Measurements from ENCODE around the gene MYO5A. TPM values are rescaled to one million over a fixed set of nuclear protein-coding genes. Genes with fewer than 3 reads are reported as not detected.

The MYO5A gene
- total and polyA plus RNA-seq, 3 donors from 2014 or later, result 11.7 to 35.5 (median 24.3) TPM

DNA sequence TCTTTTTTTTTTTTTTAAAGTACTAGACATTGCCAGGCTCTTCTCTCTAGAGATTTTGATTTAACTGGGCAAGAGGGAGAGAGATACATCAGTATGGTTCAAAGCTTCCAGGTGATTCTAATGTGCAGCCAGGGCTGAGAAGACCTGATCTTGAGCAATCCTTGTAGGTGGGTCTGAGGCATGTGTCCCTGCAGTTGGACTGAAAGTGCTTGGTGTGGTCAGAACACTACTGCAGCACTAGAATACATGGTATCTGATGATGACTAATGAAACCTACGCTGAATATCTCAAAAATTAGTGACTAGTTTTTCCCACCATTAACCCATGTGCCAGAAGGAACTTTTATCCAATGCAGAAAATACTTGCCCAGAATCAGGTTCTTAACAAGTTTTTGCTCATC, 198.7 kb downstream of the MYO5A start:
- 84 to 93% methylated on average over 1 of the region's 1 CpG for WGBS, 2 donors
- H3K27ac ChIP-seq, result no peak overlapping the region
- intact Hi-C loops (cut with DNase I; ENCODE audit: low total_unique reads), result no loop called here
- no peaks in the 10 kb centered on the region for H3K9me3 ChIP-seq
- no peaks in the 10 kb centered on the region for H3K36me3 ChIP-seq (ENCODE audit: low read depth, missing control alignments)
- no peak for TF ChIP-seq POLR2A (IDR thresholded peaks at IDR 0.05)
- TF ChIP-seq, protein P1, sequence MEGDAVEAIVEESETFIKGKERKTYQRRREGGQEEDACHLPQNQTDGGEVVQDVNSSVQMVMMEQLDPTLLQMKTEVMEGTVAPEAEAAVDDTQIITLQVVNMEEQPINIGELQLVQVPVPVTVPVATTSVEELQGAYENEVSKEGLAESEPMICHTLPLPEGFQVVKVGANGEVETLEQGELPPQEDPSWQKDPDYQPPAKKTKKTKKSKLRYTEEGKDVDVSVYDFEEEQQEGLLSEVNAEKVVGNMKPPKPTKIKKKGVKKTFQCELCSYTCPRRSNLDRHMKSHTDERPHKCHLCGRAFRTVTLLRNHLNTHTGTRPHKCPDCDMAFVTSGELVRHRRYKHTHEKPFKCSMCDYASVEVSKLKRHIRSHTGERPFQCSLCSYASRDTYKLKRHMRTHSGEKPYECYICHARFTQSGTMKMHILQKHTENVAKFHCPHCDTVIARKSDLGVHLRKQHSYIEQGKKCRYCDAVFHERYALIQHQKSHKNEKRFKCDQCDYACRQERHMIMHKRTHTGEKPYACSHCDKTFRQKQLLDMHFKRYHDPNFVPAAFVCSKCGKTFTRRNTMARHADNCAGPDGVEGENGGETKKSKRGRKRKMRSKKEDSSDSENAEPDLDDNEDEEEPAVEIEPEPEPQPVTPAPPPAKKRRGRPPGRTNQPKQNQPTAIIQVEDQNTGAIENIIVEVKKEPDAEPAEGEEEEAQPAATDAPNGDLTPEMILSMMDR (IDR thresholded peaks at IDR 0.05), result no peak
- DNase-seq, result no peak
- H3K4me3 ChIP-seq, result no peak overlapping the region
- no peaks in the 10 kb centered on the region for H3K27me3 ChIP-seq
- H3K4me1 ChIP-seq, result no peaks in the 10 kb centered on the region

DNA sequence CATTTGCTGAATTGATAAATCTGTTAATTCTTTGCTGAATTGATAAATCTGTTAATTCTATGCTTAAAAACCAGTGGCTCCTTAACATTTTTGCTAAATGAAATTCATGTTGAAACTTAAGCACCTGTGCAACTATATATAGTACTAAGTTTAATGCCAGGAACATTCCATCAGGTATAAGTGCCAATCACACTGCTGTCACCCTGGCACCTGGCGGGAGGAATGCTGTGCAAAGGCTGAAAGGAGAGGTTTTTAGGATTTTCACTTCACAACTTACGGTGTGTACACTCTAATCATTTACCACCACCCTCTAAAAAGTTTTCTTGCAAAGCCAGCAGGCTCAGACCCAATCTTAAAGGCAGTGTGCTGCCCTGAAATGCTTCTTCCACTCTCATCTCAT, 199.5 kb downstream of the MYO5A start:
- no peak for DNase-seq
- Histone ChIP-seq H3K36me3 (ENCODE audit: low read depth, missing control alignments) (no peaks in the 10 kb centered on the region), H3K27ac (no peak overlapping the region), H3K9me3 (no peaks in the 10 kb centered on the region), H3K27me3 (no peaks in the 10 kb centered on the region), H3K4me1 (no peaks in the 10 kb centered on the region), H3K4me3 (no peak overlapping the region)
- 86 to 96% methylated on average over 2 of the region's 2 CpGs for WGBS, 2 donors
- no peak for TF ChIP-seq POLR2A (IDR thresholded peaks at IDR 0.05)
- TF ChIP-seq, protein P1 (IDR thresholded peaks at IDR 0.05), result no peak
- intact Hi-C loops (cut with DNase I; ENCODE audit: low total_unique reads), result no loop called here

DNA sequence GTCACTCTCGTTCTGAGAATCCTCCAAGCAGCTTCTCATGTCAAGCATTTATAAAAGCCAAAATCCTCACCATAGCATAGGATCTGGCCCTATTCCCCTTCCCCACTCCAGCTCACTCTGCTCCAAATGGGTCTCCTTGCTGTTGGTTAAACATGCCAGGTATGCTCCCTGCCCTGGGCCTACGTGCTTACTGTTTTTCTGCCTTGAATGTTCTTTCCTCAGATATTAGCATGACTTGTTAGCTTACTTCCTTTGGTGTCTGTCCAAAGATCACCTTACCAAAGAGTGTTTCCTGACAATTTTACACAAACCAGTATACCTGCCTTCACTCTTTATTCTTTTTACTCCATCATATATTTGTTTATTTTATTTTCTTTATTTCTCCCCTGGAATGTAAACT, 200.0 kb downstream of the MYO5A start:
- Histone ChIP-seq H3K36me3 (ENCODE audit: low read depth, missing control alignments) (no peaks in the 10 kb centered on the region), H3K4me3 (no peak overlapping the region), H3K27ac (no peak overlapping the region), H3K27me3 (no peaks in the 10 kb centered on the region), H3K4me1 (no peaks in the 10 kb centered on the region), H3K9me3 (no peaks in the 10 kb centered on the region)
- DNase-seq, result no peak
- intact Hi-C loops (cut with DNase I; ENCODE audit: low total_unique reads), result no loop called here
- 89 to 90% methylated on average over 2 of the region's 2 CpGs for WGBS, 2 donors
- TF ChIP-seq, protein P1 (IDR thresholded peaks at IDR 0.05), result no peak
- no peak for TF ChIP-seq POLR2A (IDR thresholded peaks at IDR 0.05)

DNA sequence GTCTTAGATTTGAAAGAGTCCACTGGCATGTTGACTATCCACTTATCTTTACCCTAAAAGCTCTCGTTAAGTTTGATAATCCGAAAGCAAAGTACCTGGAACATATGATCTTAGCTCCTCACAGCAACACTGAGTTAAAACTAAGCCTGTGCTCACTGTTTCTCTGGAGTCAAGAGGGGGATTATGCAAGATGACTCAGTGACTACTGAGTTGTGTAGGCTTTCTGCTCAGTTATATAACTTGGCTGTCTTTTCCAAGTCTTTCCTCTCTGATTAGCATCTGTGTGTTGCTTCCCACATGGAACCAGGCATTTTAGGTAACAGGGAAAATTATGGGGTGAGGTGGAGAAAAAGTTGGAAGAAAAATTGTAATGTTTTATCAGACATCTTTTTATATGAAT, 201.9 kb downstream of the MYO5A start:
- Histone ChIP-seq H3K27me3 (no peaks in the 10 kb centered on the region), H3K27ac (no peak overlapping the region), H3K4me1 (no peaks in the 10 kb centered on the region), H3K4me3 (no peak overlapping the region), H3K36me3 (ENCODE audit: low read depth, missing control alignments) (no peaks in the 10 kb centered on the region), H3K9me3 (no peaks in the 10 kb centered on the region)
- TF ChIP-seq, protein P1 (IDR thresholded peaks at IDR 0.05), result no peak
- no peak for TF ChIP-seq POLR2A (IDR thresholded peaks at IDR 0.05)
- intact Hi-C loops (cut with DNase I; ENCODE audit: low total_unique reads), result no loop called here
- WGBS, 2 donors, result 89% methylated on average over 2 of the region's 2 CpGs
- no peak for DNase-seq

DNA sequence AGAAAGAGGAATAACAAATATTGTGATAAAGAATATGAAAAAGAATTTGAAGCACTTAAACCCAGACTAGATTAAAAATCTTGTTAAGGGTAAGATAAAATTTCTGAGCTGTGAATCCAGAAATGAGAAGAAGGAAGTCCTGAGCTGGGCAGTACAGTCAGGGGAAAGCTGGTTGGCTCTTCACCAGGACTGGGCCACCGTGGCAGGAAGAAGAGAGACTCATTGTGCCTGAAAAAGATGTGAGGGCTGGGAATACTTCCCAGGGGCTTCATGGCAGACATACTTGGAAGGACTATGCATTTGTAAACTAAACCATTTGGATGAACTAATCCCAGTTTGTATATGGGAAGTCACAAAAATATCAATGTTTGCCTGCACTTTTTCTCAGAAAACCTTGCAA, 204.6 kb downstream of the MYO5A start:
- Histone ChIP-seq H3K4me1 (no peaks in the 10 kb centered on the region), H3K4me3 (no peak overlapping the region), H3K9me3 (no peaks in the 10 kb centered on the region), H3K27me3 (no peaks in the 10 kb centered on the region), H3K36me3 (ENCODE audit: low read depth, missing control alignments) (no peaks in the 10 kb centered on the region), H3K27ac (no peak overlapping the region)
- no peak for DNase-seq
- 40 to 43% methylated on average over 1 of the region's 1 CpG for WGBS, 2 donors
- TF ChIP-seq, protein P1 (IDR thresholded peaks at IDR 0.05), result no peak
- TF ChIP-seq POLR2A (IDR thresholded peaks at IDR 0.05), result no peak
- intact Hi-C loops (cut with DNase I; ENCODE audit: low total_unique reads), result no loop called here
